Stomach smooth muscle (tissue), 2 donors: ENCODE measurements around the gene NFATC1.
A peak's percentile ranks its signal among the peaks of the same experiment; 100 is the strongest.

ENCODE experiments used
- H3K27ac ChIP-seq: one replicate; pipeline ENCODE4 v1.7.0; 2013; ENCODE audit warnings: mild to moderate bottlenecking, low read length, inconsistent platforms
- H3K27me3 ChIP-seq, 2 donors: one replicate each; pipeline ENCODE4 v1.7.0; 2013; ENCODE audit warnings: low read length in 2 of 2; ENCODE audit not compliant: insufficient read depth in 2 of 2, control insufficient read depth in 1 of 2
- H3K36me3 ChIP-seq, 2 donors: one replicate each; pipeline ENCODE4 v1.7.0; 2013; ENCODE audit warnings: low read length in 2 of 2; ENCODE audit not compliant: control insufficient read depth in 2 of 2, insufficient read depth in 2 of 2
- H3K4me1 ChIP-seq: one replicate; pipeline ENCODE4 v1.7.0; 2013; ENCODE audit warnings: low read length; ENCODE audit not compliant: control insufficient read depth, insufficient read depth
- H3K4me3 ChIP-seq, 2 donors: one replicate each; pipeline ENCODE4 v1.7.0; 2013; ENCODE audit warnings: low read length in 2 of 2
- H3K9ac ChIP-seq, 2 donors: one replicate each; pipeline ENCODE4 v1.7.0; 2013; ENCODE audit warnings: low read length in 2 of 2, mild to moderate bottlenecking in 1 of 2
- H3K9me3 ChIP-seq, 2 donors: one replicate each; pipeline ENCODE4 v1.7.0; 2013; ENCODE audit warnings: low read length in 2 of 2; ENCODE audit not compliant: control insufficient read depth in 2 of 2
- donor health status: healthy.
- donor health status: Pancreatic carcinoma.

Gene NFATC1

GRCh38 chr18:79400591-79401381 is 5.1 kb downstream of the NFATC1 start:
- H3K27ac ChIP-seq = peak overlapping the region; percentile 31
- no peaks in the 10 kb centered on the region for H3K9me3 ChIP-seq
- H3K4me3 ChIP-seq = peak overlapping the region; percentile 35 to 61
- no peaks in the 10 kb centered on the region for H3K27me3 ChIP-seq
- no peaks in the 10 kb centered on the region for H3K36me3 ChIP-seq
- peaks cover 67% of the 10 kb centered on the region for H3K4me1 ChIP-seq
- no peak overlapping the region for H3K9ac ChIP-seq

GRCh38 chr18:79401494-79402208 is 5.9 kb downstream of the NFATC1 start:
- Histone ChIP-seq H3K4me1 (peaks cover 64% of the 10 kb centered on the region), H3K9me3 (no peaks in the 10 kb centered on the region), H3K27ac (no peak overlapping the region), H3K9ac (no peak overlapping the region), H3K4me3 (peak overlapping the region in 1 of 2 donors; percentile 3), H3K27me3 (no peaks in the 10 kb centered on the region), H3K36me3 (no peaks in the 10 kb centered on the region)

DNA sequence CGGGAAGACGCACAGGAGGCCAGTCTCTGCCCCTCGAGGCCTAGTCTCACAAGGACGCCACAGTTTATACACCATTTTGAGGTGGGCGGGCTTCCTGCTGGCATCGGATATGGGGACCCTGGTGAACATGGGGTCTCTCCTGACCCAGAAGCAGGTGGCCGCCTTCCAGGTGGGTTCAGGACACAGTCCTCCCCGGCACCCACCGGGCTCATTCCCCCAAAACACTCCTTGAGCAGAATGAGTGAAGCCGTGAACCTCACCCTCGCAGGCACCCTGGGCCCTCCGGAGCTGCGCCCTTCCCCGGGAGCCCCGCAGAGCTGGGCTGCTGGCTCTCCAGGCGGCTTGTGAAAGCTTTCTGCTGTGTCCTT is 6.5 kb downstream of the NFATC1 start:
- peak overlapping the region in 1 of 2 donors; percentile 3 for H3K4me3 ChIP-seq
- no peak overlapping the region for H3K9ac ChIP-seq
- H3K27me3 ChIP-seq = no peaks in the 10 kb centered on the region
- H3K27ac ChIP-seq = no peak overlapping the region
- no peaks in the 10 kb centered on the region for H3K9me3 ChIP-seq
- peaks cover 59% of the 10 kb centered on the region for H3K4me1 ChIP-seq
- H3K36me3 ChIP-seq = no peaks in the 10 kb centered on the region

DNA sequence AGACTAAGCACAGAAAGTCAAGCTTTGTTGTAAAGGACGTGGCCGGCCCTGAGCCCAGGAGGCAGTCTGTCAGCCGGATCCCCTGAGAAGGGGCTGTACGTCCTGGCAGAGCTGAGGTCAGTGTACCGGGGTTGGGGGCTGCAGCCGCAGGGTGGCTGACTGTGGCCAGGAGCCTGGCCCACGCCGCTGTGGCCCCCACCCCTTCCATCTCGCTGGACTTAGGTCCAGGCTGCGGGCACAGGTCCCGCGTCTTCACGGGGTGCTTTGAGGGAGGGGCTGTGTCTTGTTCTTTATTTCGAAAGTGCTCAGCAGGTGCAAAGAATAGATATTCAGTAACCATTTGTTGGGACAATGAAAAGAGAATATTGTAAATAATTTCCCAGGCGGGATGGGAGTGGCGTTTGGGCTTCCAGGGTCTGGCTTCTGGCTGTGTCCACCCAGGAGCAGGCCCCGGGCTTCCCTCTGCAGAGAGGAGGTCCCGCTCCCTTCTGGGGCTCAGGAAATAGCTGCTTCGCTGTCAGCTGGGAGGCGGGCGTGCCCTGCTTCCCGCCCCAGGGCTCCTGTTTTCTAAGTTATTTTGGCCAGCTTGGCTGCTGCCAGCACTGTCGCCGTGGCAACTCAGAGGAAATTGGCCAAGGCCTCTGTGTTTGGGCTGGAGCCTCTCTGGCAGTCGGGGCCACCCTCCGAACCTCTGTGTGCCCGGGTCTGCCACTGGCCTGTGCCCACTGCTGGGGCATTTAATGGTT is 7.4 kb downstream of the NFATC1 start:
- Histone ChIP-seq H3K27ac (peak overlapping the region; percentile 31), H3K9me3 (no peaks in the 10 kb centered on the region), H3K4me3 (peak overlapping the region in 1 of 2 donors; percentile 58), H3K27me3 (no peaks in the 10 kb centered on the region), H3K4me1 (peaks cover 54% of the 10 kb centered on the region), H3K9ac (peak overlapping the region; percentile 29 to 30), H3K36me3 (no peaks in the 10 kb centered on the region)

DNA sequence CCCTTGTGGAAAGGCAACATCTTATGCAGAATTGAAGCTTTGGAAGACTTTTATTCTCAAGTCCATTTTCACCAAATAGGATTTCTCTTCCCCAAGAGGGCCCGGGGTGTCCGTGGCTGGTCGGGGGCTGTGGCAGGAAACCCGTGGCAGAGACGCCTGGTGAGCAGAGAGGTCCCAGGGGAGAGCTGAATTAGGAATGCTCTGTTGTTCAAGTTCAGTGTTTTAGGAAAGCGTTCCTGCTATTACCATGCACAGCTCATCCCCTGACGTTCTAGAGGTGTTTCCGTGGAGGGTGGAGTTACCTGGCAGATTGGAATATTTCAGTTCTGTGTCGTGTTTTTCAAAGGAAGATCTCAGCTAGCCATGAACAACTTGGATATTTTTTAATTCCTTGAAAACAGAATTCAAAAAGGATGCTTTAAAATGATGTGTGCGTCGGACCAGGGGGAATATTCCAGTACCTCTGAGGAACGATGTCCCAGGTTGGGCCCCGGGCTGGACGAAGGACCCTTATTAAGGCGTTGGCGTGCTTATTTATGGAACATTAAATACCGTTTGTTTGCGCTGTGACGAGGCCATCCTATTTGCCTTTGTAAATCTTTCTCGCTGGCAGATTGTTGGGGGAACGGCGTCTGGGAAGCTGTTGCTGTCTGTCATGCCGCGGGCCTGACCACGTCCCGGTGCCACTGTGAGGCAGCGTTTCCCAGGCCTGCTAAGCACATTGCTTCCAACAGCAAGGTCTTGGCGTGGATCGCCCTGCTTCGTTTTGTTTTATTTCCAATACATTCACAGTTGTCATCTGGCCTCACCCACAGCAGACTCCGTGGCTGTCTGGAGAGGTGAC is 8.2 kb downstream of the NFATC1 start:
- peak overlapping the region in 1 of 2 donors; percentile 58 for H3K4me3 ChIP-seq
- H3K36me3 ChIP-seq = peaks cover 0 to 2% of the 10 kb centered on the region in 2 donors
- H3K9ac ChIP-seq = no peak overlapping the region
- H3K9me3 ChIP-seq = no peaks in the 10 kb centered on the region
- no peaks in the 10 kb centered on the region for H3K27me3 ChIP-seq
- peaks cover 54% of the 10 kb centered on the region for H3K4me1 ChIP-seq
- peak overlapping the region; percentile 31 for H3K27ac ChIP-seq

DNA sequence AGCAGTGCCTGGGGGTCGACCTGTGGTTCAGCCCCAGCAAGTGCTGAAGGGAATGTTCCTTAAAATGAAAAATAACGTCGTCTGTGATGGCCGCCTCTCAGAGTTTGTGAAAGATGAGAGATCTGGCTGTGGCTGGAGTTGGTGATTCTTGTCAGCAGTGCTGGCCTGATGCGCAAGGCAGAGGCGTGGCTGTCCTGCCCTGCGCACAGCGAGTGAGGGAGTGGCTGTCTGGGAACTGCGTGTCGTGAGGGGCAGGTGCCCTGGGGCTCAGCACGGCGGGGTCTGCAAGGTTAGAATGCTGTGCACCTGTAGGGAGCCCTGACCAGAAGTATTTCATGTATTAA is 8.8 kb downstream of the NFATC1 start:
- Histone ChIP-seq H3K36me3 (peaks cover 0 to 2% of the 10 kb centered on the region in 2 donors), H3K9me3 (no peaks in the 10 kb centered on the region), H3K27me3 (no peaks in the 10 kb centered on the region), H3K9ac (no peak overlapping the region), H3K4me3 (no peak overlapping the region), H3K27ac (no peak overlapping the region), H3K4me1 (peaks cover 49% of the 10 kb centered on the region)

DNA sequence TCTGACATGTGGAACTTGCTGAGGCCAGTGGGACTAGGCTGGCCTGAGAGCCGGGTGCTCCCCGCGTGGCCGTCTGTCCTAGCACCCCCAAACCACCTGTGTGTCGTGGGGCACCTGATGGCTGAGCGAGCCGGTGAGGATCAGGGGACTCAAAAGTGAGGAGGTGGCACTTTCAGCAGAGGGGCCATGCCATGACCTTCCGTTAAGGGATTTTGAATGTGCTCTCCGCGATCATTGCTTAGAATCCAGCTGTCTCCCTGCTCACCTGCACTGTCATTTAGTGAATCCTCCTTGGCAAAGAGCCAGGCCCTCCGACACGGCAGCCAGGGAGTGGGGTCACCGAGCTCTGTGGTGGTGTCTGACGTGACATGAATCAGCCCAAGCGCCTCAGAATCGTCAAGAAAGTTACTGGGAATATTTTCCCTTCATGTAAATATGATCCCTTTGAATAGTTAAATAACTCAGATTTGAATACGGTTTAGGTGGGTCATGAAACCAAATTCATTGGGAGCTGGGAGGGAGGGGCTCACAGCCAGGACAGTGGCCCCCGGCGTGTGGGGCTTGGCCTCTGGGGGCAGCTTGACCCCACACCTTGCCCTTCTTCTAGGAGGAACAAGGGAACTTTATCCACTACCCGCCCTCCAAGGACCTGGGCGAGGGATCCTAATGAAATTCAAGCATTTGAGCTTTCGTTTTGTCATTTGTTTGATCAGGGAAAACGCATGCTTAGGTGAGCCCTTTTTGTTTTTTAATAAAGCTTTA is 9.5 kb downstream of the NFATC1 start:
- Histone ChIP-seq H3K36me3 (peaks cover 0 to 2% of the 10 kb centered on the region in 2 donors), H3K27ac (peak overlapping the region; percentile 2), H3K9ac (no peak overlapping the region), H3K4me1 (peaks cover 46% of the 10 kb centered on the region), H3K4me3 (no peak overlapping the region), H3K9me3 (no peaks in the 10 kb centered on the region), H3K27me3 (no peaks in the 10 kb centered on the region)

GRCh38 chr18:79405781-79406575 is 10.2 kb downstream of the NFATC1 start:
- Histone ChIP-seq H3K4me3 (no peak overlapping the region), H3K27me3 (no peaks in the 10 kb centered on the region), H3K9ac (no peak overlapping the region), H3K36me3 (peaks cover 1 to 5% of the 10 kb centered on the region in 2 donors), H3K4me1 (peaks cover 44% of the 10 kb centered on the region), H3K27ac (peak overlapping the region; percentile 6), H3K9me3 (no peaks in the 10 kb centered on the region)

DNA sequence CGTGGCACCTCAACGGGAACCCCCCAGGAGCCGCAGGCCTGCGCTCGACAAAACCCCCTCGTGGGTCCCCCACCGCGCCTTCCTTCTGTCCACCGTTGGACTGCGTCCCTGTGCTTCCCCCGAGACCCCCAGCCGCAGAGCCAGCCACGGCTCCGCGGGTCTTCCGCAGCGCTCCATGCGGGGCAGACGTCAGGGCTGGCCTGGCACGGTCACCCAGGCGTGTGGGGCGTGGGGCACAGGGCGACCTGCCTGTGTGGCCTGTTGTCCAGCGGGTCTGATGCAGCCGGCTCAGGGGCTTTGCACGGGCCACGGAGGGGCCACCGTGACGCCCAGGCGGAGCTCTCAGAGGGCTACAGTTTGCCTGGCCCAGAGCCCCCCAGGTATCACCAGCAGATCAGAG is 11.0 kb downstream of the NFATC1 start:
- Histone ChIP-seq H3K27me3 (no peaks in the 10 kb centered on the region), H3K27ac (no peak overlapping the region), H3K4me1 (peaks cover 38% of the 10 kb centered on the region), H3K4me3 (no peak overlapping the region), H3K9me3 (no peaks in the 10 kb centered on the region), H3K9ac (no peak overlapping the region), H3K36me3 (peaks cover 3 to 7% of the 10 kb centered on the region in 2 donors)
